GM06990 (cell line): ENCODE results near the gene SERPINB6.
"Not testable (repeated sequence)": the region's sequence is repeated elsewhere in the genome, so short reads cannot be mapped to it uniquely, and the experiment has no call there.

Experiments
- DNase-seq: peaks from one replicate; pipeline ENCODE4 v3.0.0-alpha.2; 2011; ENCODE audit not compliant: insufficient read length; ENCODE audit errors: extremely low read depth
- H3K27me3 ChIP-seq: replicated peaks from 2 replicates; pipeline ENCODE4 v1.6.0; 2011; ENCODE audit warnings: low read length; ENCODE audit not compliant: control insufficient read depth, insufficient read depth
- H3K36me3 ChIP-seq: 2 replicates; pipeline ENCODE4 v1.5.1; 2011; ENCODE audit warnings: low read length; ENCODE audit not compliant: control insufficient read depth, insufficient read depth
- H3K4me3 ChIP-seq: replicated peaks from 2 replicates; pipeline ENCODE4 v1.5.1; 2011; ENCODE audit warnings: low read depth, mild to moderate bottlenecking, control low read depth, low read length
- TF ChIP-seq, protein P1 (sequence below): IDR thresholded peaks from 2 replicates; pipeline ENCODE4 v1.5.1; 2011; ENCODE audit warnings: low read length, control low read depth, mild to moderate bottlenecking, inconsistent platforms; ENCODE audit not compliant: insufficient read depth, poor library complexity, severe bottlenecking

The SERPINB6 gene

DNA sequence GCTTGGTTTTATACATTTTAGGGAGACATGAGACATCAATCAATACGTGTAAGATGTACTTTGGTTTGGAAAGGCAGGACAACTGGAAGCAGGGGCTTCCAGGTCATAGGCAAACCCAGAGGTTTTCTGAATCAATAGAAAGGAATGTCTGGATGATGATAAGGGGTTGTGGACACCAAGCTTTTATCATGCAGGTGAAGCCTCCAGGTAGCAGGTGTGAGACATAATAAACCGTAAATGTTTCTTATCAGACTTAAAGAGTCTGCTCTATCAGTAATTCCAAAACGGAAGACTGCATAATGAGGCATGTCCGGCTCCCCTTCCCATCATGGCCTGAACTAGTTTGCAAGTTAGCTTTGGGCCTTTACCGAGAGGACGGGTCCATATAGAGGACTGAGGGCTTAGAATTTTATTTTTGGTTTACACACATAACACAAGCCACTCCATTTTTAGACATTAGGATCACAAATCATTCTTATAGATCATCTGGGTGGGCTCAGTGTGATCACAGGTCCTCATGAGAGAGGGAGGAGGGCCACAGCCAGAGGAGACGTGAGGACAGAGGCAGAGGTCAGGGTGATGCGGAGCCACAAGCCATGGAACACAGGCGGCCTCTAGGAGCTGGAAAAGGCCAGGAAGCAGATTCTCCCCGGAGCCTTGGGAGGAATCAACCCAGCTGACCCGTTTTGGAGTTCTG lies 57.6 kb downstream of the SERPINB6 start:
- Histone ChIP-seq H3K4me3 (no peak overlapping the region), H3K36me3 (no peaks in the 10 kb centered on the region), H3K27me3 (no peaks in the 10 kb centered on the region)
- no peak for DNase-seq
- TF ChIP-seq, protein P1, sequence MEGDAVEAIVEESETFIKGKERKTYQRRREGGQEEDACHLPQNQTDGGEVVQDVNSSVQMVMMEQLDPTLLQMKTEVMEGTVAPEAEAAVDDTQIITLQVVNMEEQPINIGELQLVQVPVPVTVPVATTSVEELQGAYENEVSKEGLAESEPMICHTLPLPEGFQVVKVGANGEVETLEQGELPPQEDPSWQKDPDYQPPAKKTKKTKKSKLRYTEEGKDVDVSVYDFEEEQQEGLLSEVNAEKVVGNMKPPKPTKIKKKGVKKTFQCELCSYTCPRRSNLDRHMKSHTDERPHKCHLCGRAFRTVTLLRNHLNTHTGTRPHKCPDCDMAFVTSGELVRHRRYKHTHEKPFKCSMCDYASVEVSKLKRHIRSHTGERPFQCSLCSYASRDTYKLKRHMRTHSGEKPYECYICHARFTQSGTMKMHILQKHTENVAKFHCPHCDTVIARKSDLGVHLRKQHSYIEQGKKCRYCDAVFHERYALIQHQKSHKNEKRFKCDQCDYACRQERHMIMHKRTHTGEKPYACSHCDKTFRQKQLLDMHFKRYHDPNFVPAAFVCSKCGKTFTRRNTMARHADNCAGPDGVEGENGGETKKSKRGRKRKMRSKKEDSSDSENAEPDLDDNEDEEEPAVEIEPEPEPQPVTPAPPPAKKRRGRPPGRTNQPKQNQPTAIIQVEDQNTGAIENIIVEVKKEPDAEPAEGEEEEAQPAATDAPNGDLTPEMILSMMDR, result no peak

DNA sequence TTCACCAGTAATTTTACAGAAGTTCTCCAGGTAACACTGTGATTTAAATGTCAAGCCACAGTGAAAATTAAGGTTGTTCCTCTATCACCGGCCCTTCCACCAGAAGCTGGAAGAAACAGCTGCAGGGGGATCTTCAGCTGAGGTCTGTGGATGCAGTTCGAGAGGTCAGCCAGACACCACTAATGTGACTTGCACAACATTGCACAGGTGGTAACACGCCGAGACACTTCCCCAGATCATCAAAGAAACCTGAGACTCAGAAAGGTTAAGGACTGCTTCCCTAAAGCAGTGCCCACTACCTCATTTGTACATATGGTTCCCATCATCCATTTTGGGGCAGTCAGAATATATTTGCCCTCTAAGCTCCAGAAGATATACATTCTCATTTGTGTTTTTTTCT lies 60.2 kb downstream of the SERPINB6 start:
- TF ChIP-seq, protein P1, result no peak
- H3K36me3 ChIP-seq, result no peaks in the 10 kb centered on the region
- H3K27me3 ChIP-seq, result no peaks in the 10 kb centered on the region
- H3K4me3 ChIP-seq, result no peak overlapping the region
- no peak for DNase-seq

DNA sequence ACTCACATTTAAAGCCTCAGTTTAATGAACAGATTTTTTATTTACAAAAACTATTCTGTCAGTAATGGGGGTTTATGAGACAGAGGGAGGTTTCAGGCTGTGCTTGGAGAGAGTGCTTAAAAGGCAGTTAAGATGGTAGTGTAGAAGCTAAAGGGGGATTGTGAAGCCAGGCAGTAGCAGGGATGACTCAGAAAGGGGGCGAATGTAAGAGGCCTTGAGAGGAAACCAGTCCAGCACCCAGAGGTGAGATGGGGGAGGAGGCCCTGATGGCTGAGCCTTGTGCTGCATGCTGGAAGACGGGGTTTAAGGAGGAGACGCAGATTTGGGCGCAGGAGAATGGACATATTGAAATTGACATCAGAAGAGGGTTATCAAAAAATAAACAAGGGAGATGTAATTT lies 61.6 kb downstream of the SERPINB6 start:
- TF ChIP-seq, protein P1, result no peak
- no peaks in the 10 kb centered on the region for H3K36me3 ChIP-seq
- no peak overlapping the region for H3K4me3 ChIP-seq
- H3K27me3 ChIP-seq, result no peaks in the 10 kb centered on the region
- no peak for DNase-seq

DNA sequence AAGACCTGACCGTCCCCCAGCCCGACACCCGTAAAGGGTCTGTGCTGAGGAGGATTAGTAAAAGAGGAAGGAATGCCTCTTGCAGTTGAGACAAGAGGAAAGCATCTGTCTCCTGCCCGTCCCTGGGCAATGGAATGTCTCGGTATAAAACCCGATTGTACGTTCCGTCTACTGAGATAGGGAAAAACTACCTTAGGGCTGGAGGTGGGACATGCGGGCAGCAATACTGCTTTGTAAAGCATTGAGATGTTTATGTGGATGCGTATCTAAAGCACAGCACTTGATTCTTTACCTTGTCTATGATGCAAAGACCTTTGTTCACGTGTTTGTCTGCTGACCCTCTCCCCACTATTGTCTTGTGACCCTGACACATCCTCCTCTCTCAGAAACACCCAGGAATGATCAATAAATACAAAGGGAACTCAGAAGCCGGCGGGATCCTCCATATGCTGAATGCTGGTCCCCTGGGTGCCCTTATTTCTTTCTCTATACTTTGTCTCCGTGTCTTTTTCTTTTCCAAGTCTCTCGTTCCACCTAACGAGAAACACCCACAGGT lies 62.2 kb downstream of the SERPINB6 start:
- not testable (repeated sequence) for H3K27me3 ChIP-seq, H3K4me3 ChIP-seq, H3K36me3 ChIP-seq, DNase-seq

DNA sequence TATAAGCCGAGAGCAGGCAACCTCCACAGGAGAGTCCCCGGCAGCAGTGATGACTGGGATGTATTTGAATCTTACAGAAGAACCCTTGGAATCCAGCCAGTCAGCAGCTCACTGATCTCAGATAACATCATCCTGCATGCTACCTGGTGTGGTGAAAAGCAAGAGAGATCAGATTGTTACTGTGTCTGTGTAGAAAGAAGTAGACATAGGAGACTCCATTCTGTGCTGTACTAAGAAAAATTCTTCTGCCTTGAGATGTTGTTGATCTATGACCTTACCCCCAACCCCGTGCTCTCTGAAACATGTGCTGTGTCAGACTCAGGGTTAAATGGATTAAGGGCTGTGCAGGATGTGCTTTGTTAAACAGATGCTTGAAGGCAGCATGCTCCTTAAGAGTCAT lies 62.9 kb downstream of the SERPINB6 start:
- not testable (repeated sequence) for H3K36me3 ChIP-seq, DNase-seq, H3K27me3 ChIP-seq, H3K4me3 ChIP-seq

DNA sequence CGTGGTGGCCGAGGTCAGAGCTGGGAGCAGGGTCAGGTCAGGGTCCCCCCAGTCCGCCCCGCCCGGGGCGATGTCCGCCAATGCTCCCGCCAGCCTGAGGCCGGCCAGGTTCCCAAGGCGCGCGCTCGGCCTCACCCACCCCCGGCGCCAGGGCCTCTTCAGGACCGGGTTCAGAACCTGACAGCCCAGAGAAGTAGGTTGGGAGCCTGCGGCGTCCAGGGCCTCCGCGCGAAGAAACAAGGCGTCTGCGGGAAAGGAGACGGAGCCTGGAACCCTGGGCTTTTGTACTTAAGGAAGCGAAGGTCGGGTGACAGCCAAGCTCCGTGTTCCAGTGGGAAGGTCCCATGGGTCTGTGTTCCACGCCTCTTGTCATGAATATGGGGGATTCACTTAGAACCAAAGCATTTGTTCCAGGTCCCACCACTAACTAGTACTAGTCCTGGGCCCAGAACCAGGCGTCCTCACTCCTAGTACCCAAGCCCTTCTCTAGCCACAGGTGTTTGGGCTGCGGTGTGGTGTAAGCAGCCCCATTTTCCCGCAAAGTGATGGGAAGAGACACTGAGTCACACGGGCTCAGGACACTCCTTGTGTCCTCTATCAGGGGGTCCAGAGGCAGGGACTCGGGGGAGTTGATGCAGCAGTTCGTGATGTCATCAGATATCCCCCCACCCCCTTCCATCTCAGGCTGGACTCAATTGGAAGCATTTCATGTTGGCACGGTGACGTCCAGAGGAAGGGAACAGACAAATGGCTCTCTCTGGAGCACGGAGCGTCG lies 67.8 kb downstream of the SERPINB6 start:
- DNase-seq, H3K27me3 ChIP-seq, H3K36me3 ChIP-seq: not testable (repeated sequence)
- H3K4me3 ChIP-seq, result peak overlapping the region; percentile 68

DNA sequence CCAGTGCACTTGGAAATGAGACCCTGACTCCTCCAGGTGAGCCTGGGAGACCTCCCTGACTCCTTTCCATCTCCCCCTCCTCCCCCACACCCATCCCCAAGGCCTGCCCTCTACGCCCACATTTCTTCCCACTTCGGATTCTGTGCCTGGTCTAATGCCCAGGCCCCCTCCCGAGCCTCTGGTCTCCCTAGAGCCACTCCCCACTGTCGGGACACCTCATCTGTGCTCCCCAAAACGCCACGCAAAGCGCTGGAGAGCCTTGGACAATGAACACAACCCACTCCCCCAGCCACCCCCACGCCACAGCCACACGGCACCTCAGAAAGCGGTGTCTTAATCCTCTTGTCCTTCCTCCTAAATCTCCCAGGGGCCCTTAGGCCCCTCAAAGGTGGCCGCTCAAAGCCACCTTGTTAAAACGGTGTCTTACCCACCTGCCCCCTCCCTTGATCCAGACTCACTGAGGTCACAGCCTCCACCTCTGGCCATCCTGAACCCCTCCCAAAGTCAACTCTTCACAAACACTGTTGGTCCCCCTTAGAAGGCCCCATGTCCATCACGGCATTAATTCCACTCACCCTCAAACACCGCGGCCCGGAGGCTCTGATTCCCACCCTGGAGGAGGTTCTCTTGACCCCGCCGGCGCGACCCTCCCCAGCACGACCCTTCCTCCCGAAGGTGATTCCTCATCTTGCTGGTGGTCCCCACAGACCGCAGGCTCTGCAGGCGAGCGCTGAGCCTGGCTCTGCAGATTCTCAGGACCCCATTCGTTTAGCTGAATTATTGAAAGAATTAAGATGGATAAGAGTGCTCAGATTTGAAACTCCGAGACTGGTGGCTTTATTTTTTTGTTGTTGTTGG lies 69.5 kb downstream of the SERPINB6 start:
- not testable (repeated sequence) for H3K36me3 ChIP-seq, DNase-seq
- peak overlapping the region; percentile 68 for H3K4me3 ChIP-seq

More for the DNA sequence above, 69.5 kb downstream of the SERPINB6 start:
- not testable (repeated sequence) for H3K27me3 ChIP-seq
